Measurements from ENCODE around the gene AKAP12.

The AKAP12 gene

DNA sequence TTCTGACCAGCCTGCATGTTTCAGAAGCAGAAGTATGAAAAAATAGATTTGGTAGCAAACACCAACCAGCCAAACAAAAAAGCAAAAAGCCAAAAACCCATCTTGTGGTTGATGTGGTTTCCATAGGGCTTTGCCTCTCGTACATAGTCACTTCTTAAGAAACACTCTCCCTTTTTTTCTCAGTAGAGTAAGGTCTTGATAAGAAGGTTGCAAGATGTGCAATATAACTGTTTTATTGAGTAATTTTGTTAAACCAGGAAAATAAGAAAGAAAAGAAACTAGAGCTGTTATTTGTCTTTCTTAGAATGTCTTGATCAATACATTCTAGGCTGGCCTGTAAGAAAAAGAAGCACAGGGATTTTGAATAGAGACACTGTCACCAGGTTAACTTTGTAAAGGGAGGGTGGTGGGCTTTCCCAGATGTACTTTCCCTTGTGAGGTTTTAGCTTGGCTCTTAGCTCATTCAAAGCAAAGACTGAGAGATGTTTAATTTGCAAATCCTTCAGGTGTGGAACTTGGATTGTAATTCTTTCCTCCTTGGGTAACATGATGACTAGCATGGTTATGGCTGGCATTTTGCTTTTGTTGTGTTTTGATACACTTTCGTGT is 49.7 kb downstream of the AKAP12 start:
- Histone ChIP-seq H3K36me3 (ENCODE audit: control insufficient read depth, insufficient read depth, low read length) (no peaks in the 10 kb centered on the region), H3K4me1 (ENCODE audit: control insufficient read depth, insufficient read depth, low read length, poor library complexity, severe bottlenecking) (no peaks in the 10 kb centered on the region), H3K27ac (ENCODE audit: insufficient read depth, low read length, poor library complexity, severe bottlenecking) (no peak overlapping the region), H3K27me3 (replicated peaks; ENCODE audit: control insufficient read depth, insufficient read depth, low read length, poor library complexity, severe bottlenecking) (peaks cover 4% of the 10 kb centered on the region), H3K9me3 (ENCODE audit: control insufficient read depth, low read length) (no peaks in the 10 kb centered on the region), H3K4me3 (ENCODE audit: insufficient read depth, low read depth, low read length, poor library complexity, severe bottlenecking) (no peak overlapping the region)
- no peak for DNase-seq

DNA sequence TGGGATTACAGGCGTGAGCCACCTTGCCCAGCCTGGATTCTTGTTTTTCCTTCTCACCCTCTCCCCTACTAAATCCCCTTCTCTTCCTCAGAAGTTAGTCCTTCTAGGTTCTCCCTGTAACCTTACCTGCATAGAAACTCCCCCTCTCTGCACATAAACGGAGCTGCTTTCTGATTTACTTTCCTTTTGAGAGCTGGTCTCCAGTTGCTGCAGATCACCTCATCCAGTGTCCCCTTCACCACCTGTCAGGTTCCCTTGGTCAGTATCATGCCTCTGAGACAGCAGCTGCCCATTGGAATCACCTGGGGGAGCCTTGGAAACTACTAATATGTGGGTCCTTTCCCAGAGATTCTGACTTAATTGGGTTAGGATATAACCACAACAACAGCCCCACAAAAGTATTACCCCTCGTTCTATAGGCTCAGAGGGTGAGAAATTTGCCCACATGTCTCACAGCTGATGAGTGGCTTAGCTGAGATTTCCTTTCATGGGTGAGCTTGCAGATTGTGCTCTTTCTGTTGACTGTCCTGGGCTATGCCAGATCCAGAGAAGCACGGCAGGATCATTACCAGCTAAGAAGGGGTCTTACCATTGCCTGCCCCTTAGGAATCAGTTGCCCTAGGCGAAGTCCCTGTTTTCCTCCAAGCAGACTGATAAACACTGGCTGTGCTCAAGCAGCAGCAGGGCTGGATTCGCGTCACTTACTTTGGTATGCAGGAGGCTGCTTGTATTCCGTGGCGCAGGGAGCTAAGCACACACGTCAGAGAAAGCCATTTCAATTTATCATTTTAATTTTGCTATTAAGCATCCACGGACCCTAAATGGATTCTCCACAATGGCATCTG is 51.3 kb downstream of the AKAP12 start:
- H3K36me3 ChIP-seq (ENCODE audit: control insufficient read depth, insufficient read depth, low read length) = no peaks in the 10 kb centered on the region
- H3K27me3 ChIP-seq (replicated peaks; ENCODE audit: control insufficient read depth, insufficient read depth, low read length, poor library complexity, severe bottlenecking) = no peaks in the 10 kb centered on the region
- H3K4me3 ChIP-seq (ENCODE audit: insufficient read depth, low read depth, low read length, poor library complexity, severe bottlenecking) = no peak overlapping the region
- H3K27ac ChIP-seq (ENCODE audit: insufficient read depth, low read length, poor library complexity, severe bottlenecking) = no peak overlapping the region
- no peaks in the 10 kb centered on the region for H3K9me3 ChIP-seq (ENCODE audit: control insufficient read depth, low read length)
- no peaks in the 10 kb centered on the region for H3K4me1 ChIP-seq (ENCODE audit: control insufficient read depth, insufficient read depth, low read length, poor library complexity, severe bottlenecking)
- no peak for DNase-seq

DNA sequence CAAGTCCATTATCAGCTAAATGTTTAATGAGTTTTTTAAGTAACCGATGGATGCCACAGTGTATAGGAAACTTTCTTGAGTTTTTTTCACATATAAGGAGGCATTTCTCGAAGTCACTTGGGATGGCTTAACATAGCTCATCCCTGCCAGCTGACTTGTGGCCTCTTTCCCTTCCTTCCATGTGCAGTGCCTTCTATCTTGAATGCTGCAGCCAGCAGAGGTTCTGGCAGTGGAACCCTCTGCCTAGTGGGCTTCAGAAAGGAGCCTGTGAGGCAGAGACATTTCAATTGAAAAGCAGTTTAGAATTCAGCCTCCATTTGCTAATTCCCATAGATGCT is 51.9 kb downstream of the AKAP12 start:
- Histone ChIP-seq H3K4me1 (ENCODE audit: control insufficient read depth, insufficient read depth, low read length, poor library complexity, severe bottlenecking) (no peaks in the 10 kb centered on the region), H3K9me3 (ENCODE audit: control insufficient read depth, low read length) (no peaks in the 10 kb centered on the region), H3K36me3 (ENCODE audit: control insufficient read depth, insufficient read depth, low read length) (no peaks in the 10 kb centered on the region), H3K27ac (ENCODE audit: insufficient read depth, low read length, poor library complexity, severe bottlenecking) (no peak overlapping the region), H3K4me3 (ENCODE audit: insufficient read depth, low read depth, low read length, poor library complexity, severe bottlenecking) (no peak overlapping the region), H3K27me3 (replicated peaks; ENCODE audit: control insufficient read depth, insufficient read depth, low read length, poor library complexity, severe bottlenecking) (no peaks in the 10 kb centered on the region)
- no peak for DNase-seq

DNA sequence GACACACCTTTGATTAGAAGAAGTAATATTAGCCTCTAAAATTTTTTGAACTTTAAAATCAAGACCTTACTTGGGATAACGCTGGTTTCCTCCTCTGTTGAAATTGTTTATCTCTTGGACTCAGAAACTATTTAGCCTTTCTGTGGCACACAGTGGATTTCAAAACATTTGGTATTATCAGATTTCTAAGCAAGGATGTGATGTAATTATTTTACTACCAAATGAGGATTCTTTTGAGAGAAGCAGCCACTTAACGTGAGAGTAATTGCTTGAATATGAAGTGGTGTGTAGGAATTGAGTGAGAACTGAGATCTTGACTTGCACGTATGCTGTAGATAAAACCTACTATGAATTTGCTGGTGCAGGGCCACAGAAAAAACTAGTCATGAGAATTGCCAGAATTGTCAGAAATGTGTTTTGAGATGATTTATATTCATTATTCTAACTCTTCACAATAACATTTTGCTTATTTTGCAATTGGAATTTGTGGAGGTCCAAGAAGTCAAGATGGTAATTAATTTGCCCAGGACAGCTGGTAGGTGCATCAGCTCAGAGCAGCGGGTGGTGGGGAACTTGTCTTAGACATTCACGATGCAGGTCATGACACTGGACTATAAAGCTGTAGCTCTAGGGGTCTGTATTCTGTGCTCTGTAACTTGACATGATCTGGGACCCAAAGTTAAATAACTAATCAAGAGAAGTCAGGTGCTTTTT is 53.4 kb downstream of the AKAP12 start:
- no peak overlapping the region for H3K4me3 ChIP-seq (ENCODE audit: insufficient read depth, low read depth, low read length, poor library complexity, severe bottlenecking)
- no peaks in the 10 kb centered on the region for H3K4me1 ChIP-seq (ENCODE audit: control insufficient read depth, insufficient read depth, low read length, poor library complexity, severe bottlenecking)
- no peaks in the 10 kb centered on the region for H3K36me3 ChIP-seq (ENCODE audit: control insufficient read depth, insufficient read depth, low read length)
- H3K27ac ChIP-seq (ENCODE audit: insufficient read depth, low read length, poor library complexity, severe bottlenecking) = no peak overlapping the region
- H3K9me3 ChIP-seq (ENCODE audit: control insufficient read depth, low read length) = no peaks in the 10 kb centered on the region
- no peaks in the 10 kb centered on the region for H3K27me3 ChIP-seq (replicated peaks; ENCODE audit: control insufficient read depth, insufficient read depth, low read length, poor library complexity, severe bottlenecking)
- DNase-seq = no peak

DNA sequence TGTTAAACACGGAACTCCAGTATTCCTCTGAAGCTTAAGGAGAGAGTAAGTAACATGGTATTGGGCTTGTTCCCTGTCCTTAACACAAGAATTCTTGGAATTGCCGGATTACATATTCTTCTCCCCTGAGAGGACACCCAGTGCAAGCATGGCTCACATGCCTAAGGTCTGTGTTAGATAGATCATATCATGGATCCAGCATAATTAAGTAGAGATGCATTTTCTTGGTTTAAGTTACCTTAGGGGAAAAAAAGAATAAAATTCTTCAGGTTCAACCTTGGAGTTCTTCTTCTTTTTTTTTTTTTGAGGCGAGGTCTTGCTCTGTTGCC is 53.9 kb downstream of the AKAP12 start:
- no peaks in the 10 kb centered on the region for H3K9me3 ChIP-seq (ENCODE audit: control insufficient read depth, low read length)
- no peak overlapping the region for H3K27ac ChIP-seq (ENCODE audit: insufficient read depth, low read length, poor library complexity, severe bottlenecking)
- DNase-seq = no peak
- H3K27me3 ChIP-seq (replicated peaks; ENCODE audit: control insufficient read depth, insufficient read depth, low read length, poor library complexity, severe bottlenecking) = no peaks in the 10 kb centered on the region
- no peak overlapping the region for H3K4me3 ChIP-seq (ENCODE audit: insufficient read depth, low read depth, low read length, poor library complexity, severe bottlenecking)
- no peaks in the 10 kb centered on the region for H3K36me3 ChIP-seq (ENCODE audit: control insufficient read depth, insufficient read depth, low read length)
- no peaks in the 10 kb centered on the region for H3K4me1 ChIP-seq (ENCODE audit: control insufficient read depth, insufficient read depth, low read length, poor library complexity, severe bottlenecking)

DNA sequence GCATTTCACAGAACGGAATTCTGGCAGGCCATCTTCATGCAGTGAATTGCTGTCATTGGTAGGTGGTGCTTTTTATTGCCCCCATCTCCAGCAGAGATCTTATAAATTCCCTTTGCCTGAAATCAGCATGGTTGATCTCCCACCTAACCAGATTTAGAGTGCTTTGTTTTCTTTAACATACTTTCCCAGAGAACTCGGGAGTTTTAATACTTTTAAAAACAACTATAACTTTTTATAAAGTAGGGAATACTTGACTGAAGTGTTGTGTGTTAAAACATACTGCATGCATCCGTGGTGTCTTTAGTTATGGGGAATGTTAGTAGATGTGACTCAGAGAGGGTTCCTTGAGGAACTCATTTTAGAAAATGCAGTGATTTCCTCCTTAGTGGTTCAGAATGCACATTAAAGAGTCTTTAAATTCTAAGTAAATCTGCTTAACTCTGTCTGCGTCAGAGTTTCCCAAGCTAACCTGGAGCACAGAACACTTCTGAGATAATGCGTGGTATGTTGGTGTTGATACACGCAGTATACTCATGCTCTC is 54.9 kb downstream of the AKAP12 start:
- Histone ChIP-seq H3K27ac (ENCODE audit: insufficient read depth, low read length, poor library complexity, severe bottlenecking) (no peak overlapping the region), H3K36me3 (ENCODE audit: control insufficient read depth, insufficient read depth, low read length) (no peaks in the 10 kb centered on the region), H3K9me3 (ENCODE audit: control insufficient read depth, low read length) (no peaks in the 10 kb centered on the region), H3K4me1 (ENCODE audit: control insufficient read depth, insufficient read depth, low read length, poor library complexity, severe bottlenecking) (no peaks in the 10 kb centered on the region), H3K27me3 (replicated peaks; ENCODE audit: control insufficient read depth, insufficient read depth, low read length, poor library complexity, severe bottlenecking) (no peaks in the 10 kb centered on the region), H3K4me3 (ENCODE audit: insufficient read depth, low read depth, low read length, poor library complexity, severe bottlenecking) (no peak overlapping the region)
- no peak for DNase-seq

DNA sequence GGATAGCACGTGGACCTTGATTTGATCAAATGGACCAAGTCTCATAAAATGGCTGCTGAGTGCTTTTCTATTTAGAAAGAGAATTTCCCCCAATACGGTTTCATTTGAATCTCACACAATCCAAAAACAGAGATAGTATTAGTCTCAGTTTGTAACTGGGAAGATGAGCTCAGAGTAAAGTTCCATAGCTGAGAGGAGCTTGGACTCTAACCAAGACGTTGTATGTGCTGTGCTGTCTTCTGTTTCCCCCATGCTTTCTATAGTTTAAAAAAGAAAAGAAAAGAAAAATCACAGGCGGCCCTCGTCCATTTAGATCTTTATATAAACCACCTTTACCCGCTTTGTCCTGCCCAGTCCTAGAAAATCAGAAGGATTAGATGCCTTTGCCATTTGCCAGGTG is 58.1 kb downstream of the AKAP12 start:
- H3K9me3 ChIP-seq (ENCODE audit: control insufficient read depth, low read length) = no peaks in the 10 kb centered on the region
- H3K4me1 ChIP-seq (ENCODE audit: control insufficient read depth, insufficient read depth, low read length, poor library complexity, severe bottlenecking) = no peaks in the 10 kb centered on the region
- no peak overlapping the region for H3K27ac ChIP-seq (ENCODE audit: insufficient read depth, low read length, poor library complexity, severe bottlenecking)
- H3K4me3 ChIP-seq (ENCODE audit: insufficient read depth, low read depth, low read length, poor library complexity, severe bottlenecking) = no peak overlapping the region
- no peaks in the 10 kb centered on the region for H3K27me3 ChIP-seq (replicated peaks; ENCODE audit: control insufficient read depth, insufficient read depth, low read length, poor library complexity, severe bottlenecking)
- no peak for DNase-seq
- no peaks in the 10 kb centered on the region for H3K36me3 ChIP-seq (ENCODE audit: control insufficient read depth, insufficient read depth, low read length)

DNA sequence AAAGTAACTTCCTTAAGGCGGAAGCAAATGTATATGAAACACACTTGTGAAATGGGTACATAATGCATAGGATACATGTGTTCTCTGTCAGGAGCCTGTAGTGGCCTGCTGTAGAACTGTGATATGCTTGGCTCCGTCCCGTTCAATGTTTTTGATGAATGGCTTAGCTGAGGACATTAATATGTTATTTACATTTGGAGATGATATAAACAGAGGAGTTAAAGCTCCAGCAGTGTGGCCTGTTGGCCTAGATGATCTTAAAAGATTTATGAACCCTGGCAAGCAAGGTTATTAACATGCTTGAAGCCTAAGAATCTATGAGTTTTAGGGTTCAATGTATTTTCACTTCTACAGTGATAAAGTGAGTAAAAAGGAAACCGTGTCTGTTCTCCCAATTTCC is 59.2 kb downstream of the AKAP12 start:
- no peaks in the 10 kb centered on the region for H3K27me3 ChIP-seq (replicated peaks; ENCODE audit: control insufficient read depth, insufficient read depth, low read length, poor library complexity, severe bottlenecking)
- no peak overlapping the region for H3K4me3 ChIP-seq (ENCODE audit: insufficient read depth, low read depth, low read length, poor library complexity, severe bottlenecking)
- H3K36me3 ChIP-seq (ENCODE audit: control insufficient read depth, insufficient read depth, low read length) = no peaks in the 10 kb centered on the region
- H3K27ac ChIP-seq (ENCODE audit: insufficient read depth, low read length, poor library complexity, severe bottlenecking) = no peak overlapping the region
- no peaks in the 10 kb centered on the region for H3K9me3 ChIP-seq (ENCODE audit: control insufficient read depth, low read length)
- no peaks in the 10 kb centered on the region for H3K4me1 ChIP-seq (ENCODE audit: control insufficient read depth, insufficient read depth, low read length, poor library complexity, severe bottlenecking)
- no peak for DNase-seq

DNA sequence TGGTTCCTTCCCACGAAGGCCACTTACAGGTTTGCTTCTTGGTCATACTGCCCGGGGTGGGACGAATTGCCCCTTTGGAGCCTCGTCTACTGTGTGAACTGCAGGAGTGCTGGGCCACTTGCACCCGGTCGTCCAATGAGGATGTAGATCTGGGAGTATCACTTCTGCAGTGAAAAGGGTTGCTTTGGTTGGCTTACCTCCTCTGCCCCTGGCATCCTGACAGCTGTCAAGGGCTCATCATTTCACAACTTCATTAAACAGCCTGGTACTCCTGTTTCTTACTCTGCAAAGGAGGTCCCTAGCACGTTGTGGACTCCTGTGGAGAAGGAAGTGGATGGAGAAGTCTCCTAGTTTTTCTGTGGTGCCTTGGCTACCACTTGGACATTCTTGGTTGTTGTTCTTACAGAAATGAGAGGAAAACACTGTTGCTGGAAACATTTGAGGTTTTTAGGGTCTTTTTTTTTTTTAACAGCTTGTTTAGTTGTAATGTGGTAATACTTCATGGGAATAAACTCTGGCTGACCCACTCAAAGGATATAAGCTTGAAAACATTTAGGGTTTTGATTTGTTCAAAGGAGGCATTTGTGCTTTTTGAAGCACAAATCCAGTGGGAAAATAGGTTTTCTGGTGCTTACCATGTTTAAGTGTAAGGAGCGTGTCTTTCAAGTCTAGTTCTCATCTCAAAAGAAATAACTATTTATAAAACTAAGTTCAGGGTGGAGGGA is 60.7 kb downstream of the AKAP12 start:
- no peaks in the 10 kb centered on the region for H3K27me3 ChIP-seq (replicated peaks; ENCODE audit: control insufficient read depth, insufficient read depth, low read length, poor library complexity, severe bottlenecking)
- H3K4me1 ChIP-seq (ENCODE audit: control insufficient read depth, insufficient read depth, low read length, poor library complexity, severe bottlenecking) = no peaks in the 10 kb centered on the region
- H3K36me3 ChIP-seq (ENCODE audit: control insufficient read depth, insufficient read depth, low read length) = no peaks in the 10 kb centered on the region
- no peaks in the 10 kb centered on the region for H3K9me3 ChIP-seq (ENCODE audit: control insufficient read depth, low read length)
- H3K4me3 ChIP-seq (ENCODE audit: insufficient read depth, low read depth, low read length, poor library complexity, severe bottlenecking) = no peak overlapping the region
- no peak overlapping the region for H3K27ac ChIP-seq (ENCODE audit: insufficient read depth, low read length, poor library complexity, severe bottlenecking)
- DNase-seq = no peak

Data from effector memory CD4-positive, alpha-beta T cell (primary cell).